HCT116 (cell line): ENCODE data around the gene SNTG2. TPM values are rescaled to one million over a fixed set of nuclear protein-coding genes. Genes with fewer than 3 reads are reported as not detected.

Experiments used
- ATAC-seq: fragments of 200-7000 bp; cut with Tn5 transposase; 2 replicates; pipeline ENCODE4 v1.9.1; 2020; ENCODE audit warnings: mild to moderate bottlenecking, moderate library complexity
- BruUV-seq: library from RNA; stranded (reverse); fragments of 400-500 nt; replicated peaks from 2 replicates; lab custom pipeline; 2021; lab: Mats Ljungman, UMichigan
- CTCF ChIA-PET: fragments of 300-600 bp; sonication (Branson Sonifier 250); formaldehyde crosslinking; loops from one replicate; lab custom pipeline; 2021; ENCODE audit warnings: antibody characterized with exemption; lab: Charles Lee
- POLR2A ChIA-PET: fragments of 300-600, 350-600 bp; sonication (Branson Sonifier 250); formaldehyde crosslinking; loops from one replicate; lab custom pipeline; 2021; ENCODE audit warnings: antibody characterized with exemption; lab: Charles Lee
- RAD21 ChIA-PET, 2 experiments: fragments of 300-600 bp; sonication (Branson Sonifier 250); formaldehyde crosslinking; loops; one replicate each; lab custom pipeline; 2023; ENCODE audit warnings: low total read pairs in 2 of 2; ENCODE audit not compliant: uncharacterized antibody in 2 of 2, unreplicated experiment in 2 of 2, low non-redundant PET in 1 of 2; lab: Charles Lee
- DNase-seq: peaks from one replicate; pipeline ENCODE4 v3.0.0-alpha.2; 2010; ENCODE audit warnings: low read depth, low spot score
- H2AFZ ChIP-seq: fragments of 200-600 bp; shearing (Covaris generic), sonication (generic); 2 replicates; pipeline ENCODE4 v1.6.1; 2017; ENCODE audit warnings: low read depth, mixed run types, mixed read lengths, antibody characterized with exemption, low read length; ENCODE audit not compliant: poor library complexity, severe bottlenecking
- H3K27ac ChIP-seq: 2 replicates; pipeline ENCODE4 v1.5.1; 2012; ENCODE audit warnings: low read depth, low read length
- H3K27me3 ChIP-seq: fragments of 200-600 bp; sonication (generic); 2 replicates; pipeline ENCODE4 v1.6.1; 2016; ENCODE audit warnings: mixed run types, low read length, mixed read lengths; ENCODE audit not compliant: insufficient read depth
- H3K36me3 ChIP-seq, 2 experiments: fragments of 200-500 bp in 1 of 2; fragments of 200-600 bp in 1 of 2; sonication (Bioruptor generic) in 1 of 2; sonication (generic) in 1 of 2; 2 replicates each; pipeline versions ENCODE4 v1.5.1 to v1.6.1; 2014 to 2016; ENCODE audit warnings: low read length in 2 of 2, inconsistent platforms in 1 of 2, mixed read lengths in 1 of 2, mixed run types in 1 of 2; ENCODE audit not compliant: insufficient read depth in 2 of 2, control insufficient read depth in 1 of 2
- H3K4me1 ChIP-seq, 2 experiments: fragments of 200-600 bp in 1 of 2; sonication (generic) in 1 of 2; 2 replicates each; pipeline versions ENCODE4 v1.5.1 to v1.6.1; 2012 to 2017; ENCODE audit warnings: low read length in 2 of 2, inconsistent platforms in 1 of 2, mild to moderate bottlenecking in 1 of 2, mixed read lengths in 1 of 2, mixed run types in 1 of 2, moderate library complexity in 1 of 2; ENCODE audit not compliant: insufficient read depth in 2 of 2, control insufficient read depth in 1 of 2
- H3K4me2 ChIP-seq: fragments of 200-600 bp; sonication (generic); 2 replicates; pipeline ENCODE4 v1.6.1; 2017; ENCODE audit warnings: mixed run types, low read length, mixed read lengths
- H3K4me3 ChIP-seq, 2 experiments: fragments of 200-600 bp in 1 of 2; sonication (generic) in 1 of 2; replicated peaks in 1 of 2; 2 replicates each; pipeline ENCODE4 v1.5.1; 2011 to 2016; ENCODE audit warnings: low read length in 2 of 2, control low read depth in 1 of 2, low read depth in 1 of 2, mild to moderate bottlenecking in 1 of 2, mixed read lengths in 1 of 2, mixed run types in 1 of 2
- H3K79me2 ChIP-seq: fragments of 200-600 bp; sonication (generic); 2 replicates; pipeline ENCODE4 v1.6.1; 2017; ENCODE audit warnings: mild to moderate bottlenecking, mixed run types, low read length, moderate library complexity, mixed read lengths; ENCODE audit not compliant: insufficient read depth
- H3K9ac ChIP-seq: fragments of 200-600 bp; sonication (generic); 2 replicates; pipeline ENCODE4 v1.6.1; 2016; ENCODE audit warnings: low read length, mixed read lengths
- H3K9me2 ChIP-seq: fragments of 200-600 bp; sonication (generic), shearing (Covaris generic); 2 replicates; pipeline ENCODE4 v1.6.1; 2017; ENCODE audit warnings: mixed run types, mild to moderate bottlenecking, moderate library complexity; ENCODE audit not compliant: insufficient read depth
- H3K9me3 ChIP-seq, 2 experiments: fragments of 200-500 bp in 1 of 2; fragments of 200-600 bp in 1 of 2; sonication (Bioruptor generic) in 1 of 2; sonication (generic) in 1 of 2; 2 replicates each; pipeline ENCODE4 v1.6.1; 2014 to 2017; ENCODE audit warnings: low read length in 2 of 2, mixed read lengths in 2 of 2, inconsistent platforms in 1 of 2, low read depth in 1 of 2, mild to moderate bottlenecking in 1 of 2, mixed run types in 1 of 2, moderate library complexity in 1 of 2; ENCODE audit not compliant: control insufficient read depth in 1 of 2, insufficient read depth in 1 of 2
- H4K20me1 ChIP-seq: fragments of 200-600 bp; sonication (generic), shearing (Covaris generic); 2 replicates; pipeline ENCODE4 v1.6.1; 2017; ENCODE audit warnings: mixed run types, mild to moderate bottlenecking, moderate library complexity; ENCODE audit not compliant: insufficient read depth
- ATF3 ChIP-seq: IDR thresholded peaks from 2 replicates; pipeline ENCODE4 v1.6.1; 2012
- CBX3 ChIP-seq: IDR thresholded peaks from 2 replicates; pipeline ENCODE4 v1.6.1; 2012; ENCODE audit warnings: low read depth
- CTCF ChIP-seq, 3 experiments: fragments of 200-600 bp in 1 of 3; sonication (generic) in 1 of 3; IDR thresholded peaks in 2 of 3; conservative IDR thresholded peaks in 1 of 3; 2 replicates each; pipeline ENCODE4 v1.5.1; 2012 to 2017; ENCODE audit warnings: low read depth in 2 of 3, low read length in 2 of 3, antibody characterized with exemption in 1 of 3, borderline replicate concordance in 1 of 3, control low read depth in 1 of 3, mild to moderate bottlenecking in 1 of 3, mixed read lengths in 1 of 3, mixed run types in 1 of 3, moderate library complexity in 1 of 3; ENCODE audit not compliant: insufficient read depth in 1 of 3
- EGR1 ChIP-seq: IDR thresholded peaks from 2 replicates; pipeline ENCODE4 v1.6.1; 2012; ENCODE audit warnings: low read depth
- EZH2 ChIP-seq: fragments of 200-600 bp; sonication (generic); IDR thresholded peaks from 2 replicates; pipeline ENCODE4 v1.6.1; 2017; ENCODE audit warnings: antibody characterized with exemption, mixed run types
- EZH2phosphoT487 ChIP-seq: fragments of 200-600 bp; IDR thresholded peaks from 2 replicates; pipeline ENCODE4 v1.6.1; 2018; ENCODE audit warnings: antibody characterized with exemption, borderline replicate concordance
- FOSL1 ChIP-seq: IDR thresholded peaks from 2 replicates; pipeline ENCODE4 v1.6.1; 2012; ENCODE audit warnings: low read depth
- MAX ChIP-seq: IDR thresholded peaks from 2 replicates; pipeline ENCODE4 v1.6.1; 2012
- POLR2A ChIP-seq: IDR thresholded peaks from 2 replicates; pipeline ENCODE4 v1.7.0; 2011; ENCODE audit warnings: borderline replicate concordance; ENCODE audit not compliant: insufficient read depth, insufficient read length; ENCODE audit errors: extremely low read depth
- POLR2AphosphoS5 ChIP-seq: IDR thresholded peaks from 2 replicates; pipeline ENCODE4 v1.6.1; 2011; ENCODE audit warnings: mild to moderate bottlenecking, low read depth, low read length, moderate library complexity
- RAD21 ChIP-seq: IDR thresholded peaks from 2 replicates; pipeline ENCODE4 v1.6.1; 2012; ENCODE audit warnings: low read depth, mild to moderate bottlenecking
- REST ChIP-seq: IDR thresholded peaks from 2 replicates; pipeline ENCODE4 v1.6.1; 2012; ENCODE audit warnings: low read depth
- SP1 ChIP-seq: IDR thresholded peaks from 2 replicates; pipeline ENCODE4 v1.6.1; 2012; ENCODE audit warnings: low read depth
- YY1 ChIP-seq: IDR thresholded peaks from 2 replicates; pipeline ENCODE4 v1.6.1; 2011; ENCODE audit warnings: low read length, low read depth, moderate library complexity, mild to moderate bottlenecking; ENCODE audit not compliant: insufficient replicate concordance; ENCODE audit errors: extremely low read depth
- ZBTB33 ChIP-seq: IDR thresholded peaks from 2 replicates; pipeline ENCODE4 v1.6.1; 2011; ENCODE audit warnings: mild to moderate bottlenecking, low read length, moderate library complexity; ENCODE audit not compliant: insufficient replicate concordance; ENCODE audit errors: extremely low read depth
- ZFX ChIP-seq: fragments of 450-650 bp; IDR thresholded peaks from 2 replicates; pipeline ENCODE4 v1.6.1; 2017
- intact Hi-C: fragments of 100-400 bp; cut with micrococcal nuclease; formaldehyde crosslinking; loops from 2 replicates; pipeline ENCODE4 v1.10.0; 2022
- total RNA-seq: library from RNA; stranded (reverse); gene quantifications from one replicate; pipeline ENCODE4 v1.2.1, GENCODE V29; 2021; ENCODE audit not compliant: unreplicated experiment

The SNTG2 gene
- total RNA-seq, 1 experiment from 2014 or later = not detected

GRCh38 chr2:1360144-1360543 lies 409.5 kb downstream of the SNTG2 start:
- ChIA-PET RAD21 (no interaction called here), POLR2A (no interaction called here), CTCF (no interaction called here)
- Histone ChIP-seq H3K9me2 (no peaks in the 10 kb centered on the region), H3K4me1 (no peaks in the 10 kb centered on the region), H3K36me3 (no peaks in the 10 kb centered on the region), H3K9ac (no peak overlapping the region), H3K4me2 (no peak overlapping the region), H4K20me1 (no peaks in the 10 kb centered on the region)
- no TSS peak for BruUV-seq
- ATAC-seq = no peak
- intact Hi-C loops = no loop called here
- DNase-seq = no peak
- no peak for TF ChIP-seq EZH2phosphoT487
- no peak for TF ChIP-seq POLR2A
- TF ChIP-seq POLR2AphosphoS5 = no peak
- no peak for TF ChIP-seq ATF3
- no peak for TF ChIP-seq CBX3
- no peak for TF ChIP-seq EZH2
- TF ChIP-seq MAX = no peak
- TF ChIP-seq ZBTB33 = no peak
- no peak for TF ChIP-seq RAD21
- TF ChIP-seq ZFX = no peak
- no peak for TF ChIP-seq CTCF (IDR thresholded peaks at IDR 0.05 in 2 of 3, conservative IDR thresholded peaks at IDR 0.05 in 1 of 3; ENCODE audit: borderline replicate concordance in 1 of 3, insufficient read depth in 1 of 3, low read depth in 2 of 3, low read length in 2 of 3)
- TF ChIP-seq REST = no peak
- no peak for TF ChIP-seq YY1
- TF ChIP-seq EGR1 = no peak
- TF ChIP-seq SP1 = no peak
- no peak for TF ChIP-seq FOSL1
- TF ChIP-seq, all 23 proteins: peak for 0
- H2AFZ ChIP-seq = no peak overlapping the region
- no peak overlapping the region for H3K27ac ChIP-seq
- H3K9me3 ChIP-seq = no peaks in the 10 kb centered on the region
- no peaks in the 10 kb centered on the region for H3K27me3 ChIP-seq
- H3K4me3 ChIP-seq = no peak overlapping the region
- no peaks in the 10 kb centered on the region for H3K79me2 ChIP-seq
